ENCODE measurements around the gene TENM3.

Gene TENM3

DNA sequence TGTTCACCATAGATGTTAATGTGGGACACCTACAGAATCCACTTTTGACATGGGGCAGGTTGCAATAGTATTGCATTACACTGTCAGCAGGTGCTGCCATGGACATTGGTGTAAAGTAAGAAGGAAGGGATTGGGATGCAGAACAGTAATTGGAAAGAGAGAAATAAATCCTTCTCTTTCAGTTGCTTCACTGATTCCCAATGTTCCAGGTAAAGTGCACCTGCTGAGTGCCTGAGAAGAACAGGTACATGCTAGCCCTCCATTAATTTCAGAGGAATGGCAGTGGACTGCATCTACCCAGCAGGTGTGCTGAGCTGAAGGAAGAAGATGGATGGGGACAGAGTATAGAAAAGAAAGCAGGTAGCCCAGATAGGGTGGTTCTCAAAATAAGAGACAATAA is 248.5 kb downstream of the TENM3 start:
- H3K4me2 ChIP-seq (ENCODE audit: low read length), result no peak overlapping the region
- no peaks in the 10 kb centered on the region for H3K36me3 ChIP-seq (ENCODE audit: control insufficient read depth, low read length)
- no peaks in the 10 kb centered on the region for H3K9me3 ChIP-seq (ENCODE audit: control insufficient read depth, insufficient read depth, low read length)
- no peaks in the 10 kb centered on the region for H3F3A ChIP-seq (ENCODE audit: control insufficient read depth, insufficient read depth)
- H4K20me1 ChIP-seq (ENCODE audit: control insufficient read depth, insufficient read depth, low read depth, low read length), result no peaks in the 10 kb centered on the region
- TF ChIP-seq, protein P1, sequence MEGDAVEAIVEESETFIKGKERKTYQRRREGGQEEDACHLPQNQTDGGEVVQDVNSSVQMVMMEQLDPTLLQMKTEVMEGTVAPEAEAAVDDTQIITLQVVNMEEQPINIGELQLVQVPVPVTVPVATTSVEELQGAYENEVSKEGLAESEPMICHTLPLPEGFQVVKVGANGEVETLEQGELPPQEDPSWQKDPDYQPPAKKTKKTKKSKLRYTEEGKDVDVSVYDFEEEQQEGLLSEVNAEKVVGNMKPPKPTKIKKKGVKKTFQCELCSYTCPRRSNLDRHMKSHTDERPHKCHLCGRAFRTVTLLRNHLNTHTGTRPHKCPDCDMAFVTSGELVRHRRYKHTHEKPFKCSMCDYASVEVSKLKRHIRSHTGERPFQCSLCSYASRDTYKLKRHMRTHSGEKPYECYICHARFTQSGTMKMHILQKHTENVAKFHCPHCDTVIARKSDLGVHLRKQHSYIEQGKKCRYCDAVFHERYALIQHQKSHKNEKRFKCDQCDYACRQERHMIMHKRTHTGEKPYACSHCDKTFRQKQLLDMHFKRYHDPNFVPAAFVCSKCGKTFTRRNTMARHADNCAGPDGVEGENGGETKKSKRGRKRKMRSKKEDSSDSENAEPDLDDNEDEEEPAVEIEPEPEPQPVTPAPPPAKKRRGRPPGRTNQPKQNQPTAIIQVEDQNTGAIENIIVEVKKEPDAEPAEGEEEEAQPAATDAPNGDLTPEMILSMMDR (IDR thresholded peaks at IDR 0.05; ENCODE audit: low read depth, low read length, poor library complexity, severe bottlenecking), result no peak
- no peak for TF ChIP-seq EZH2phosphoT487 (IDR thresholded peaks at IDR 0.05; ENCODE audit: borderline replicate concordance, low read length)
- H3K4me1 ChIP-seq (ENCODE audit: control insufficient read depth, low read length), result no peaks in the 10 kb centered on the region
- no peaks in the 10 kb centered on the region for H3K9me2 ChIP-seq (replicated peaks; ENCODE audit: control insufficient read depth, low read length)
- H3K79me2 ChIP-seq (ENCODE audit: control insufficient read depth, low read length), result no peaks in the 10 kb centered on the region
- no peak overlapping the region for H3K27ac ChIP-seq (ENCODE audit: low read depth, low read length)
- H3K27me3 ChIP-seq (ENCODE audit: control insufficient read depth, low read length), result no peaks in the 10 kb centered on the region
- no peak overlapping the region for H3K4me3 ChIP-seq (ENCODE audit: low read length)

DNA sequence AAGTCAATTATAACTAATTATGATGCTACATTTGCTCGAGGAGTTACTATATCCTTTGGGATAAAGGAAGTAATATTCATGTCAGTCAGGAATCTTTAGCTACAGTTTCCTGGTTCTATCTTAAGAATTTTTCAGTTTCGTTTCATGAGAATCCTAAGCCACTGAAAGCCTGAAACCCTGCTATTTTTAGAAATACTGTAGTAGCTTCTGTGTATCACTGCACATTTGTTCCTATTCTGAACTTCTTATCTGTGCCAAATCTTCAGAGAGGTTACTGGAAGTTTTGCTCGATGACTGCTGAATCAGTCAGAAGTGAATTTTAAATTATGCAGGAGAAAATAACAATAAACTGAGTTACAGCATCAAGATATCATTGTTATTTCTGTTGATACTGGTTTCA is 249.2 kb downstream of the TENM3 start:
- Histone ChIP-seq H3K4me3 (ENCODE audit: low read length) (no peak overlapping the region), H3K27me3 (ENCODE audit: control insufficient read depth, low read length) (no peaks in the 10 kb centered on the region), H3K9me3 (ENCODE audit: control insufficient read depth, insufficient read depth, low read length) (no peaks in the 10 kb centered on the region), H3K4me2 (ENCODE audit: low read length) (no peak overlapping the region), H3K4me1 (ENCODE audit: control insufficient read depth, low read length) (no peaks in the 10 kb centered on the region), H3K9me2 (replicated peaks; ENCODE audit: control insufficient read depth, low read length) (no peaks in the 10 kb centered on the region), H3K27ac (ENCODE audit: low read depth, low read length) (no peak overlapping the region), H3F3A (ENCODE audit: control insufficient read depth, insufficient read depth) (no peaks in the 10 kb centered on the region), H3K36me3 (ENCODE audit: control insufficient read depth, low read length) (no peaks in the 10 kb centered on the region), H3K79me2 (ENCODE audit: control insufficient read depth, low read length) (no peaks in the 10 kb centered on the region), H4K20me1 (ENCODE audit: control insufficient read depth, insufficient read depth, low read depth, low read length) (no peaks in the 10 kb centered on the region)
- TF ChIP-seq, protein P1 (IDR thresholded peaks at IDR 0.05; ENCODE audit: low read depth, low read length, poor library complexity, severe bottlenecking), result no peak
- TF ChIP-seq EZH2phosphoT487 (IDR thresholded peaks at IDR 0.05; ENCODE audit: borderline replicate concordance, low read length), result no peak

DNA sequence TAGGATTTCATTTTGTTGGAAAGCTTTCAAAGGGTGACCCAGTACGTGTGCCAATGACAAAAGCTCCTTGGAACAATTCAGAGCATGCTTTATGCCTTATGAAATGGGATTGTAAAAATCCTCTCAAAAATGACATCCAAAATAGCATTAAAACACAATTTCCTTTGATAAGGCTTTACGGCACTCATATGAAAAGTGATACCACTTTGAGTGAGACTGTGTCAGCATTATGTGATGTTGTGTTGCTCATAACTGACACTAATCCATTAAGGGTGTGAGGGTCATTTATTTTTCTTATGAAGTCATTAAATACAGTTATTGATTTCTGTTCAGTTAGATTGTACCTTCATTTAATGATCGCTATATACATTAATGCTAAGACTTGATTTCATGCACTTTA is 250.2 kb downstream of the TENM3 start:
- no peaks in the 10 kb centered on the region for H3K9me3 ChIP-seq (ENCODE audit: control insufficient read depth, insufficient read depth, low read length)

More for the DNA sequence above, 250.2 kb downstream of the TENM3 start:
- no peak overlapping the region for H3K4me2 ChIP-seq (ENCODE audit: low read length)
- no peaks in the 10 kb centered on the region for H3F3A ChIP-seq (ENCODE audit: control insufficient read depth, insufficient read depth)
- no peaks in the 10 kb centered on the region for H3K9me2 ChIP-seq (replicated peaks; ENCODE audit: control insufficient read depth, low read length)
- H3K79me2 ChIP-seq (ENCODE audit: control insufficient read depth, low read length), result no peaks in the 10 kb centered on the region
- no peaks in the 10 kb centered on the region for H3K4me1 ChIP-seq (ENCODE audit: control insufficient read depth, low read length)
- no peak overlapping the region for H3K4me3 ChIP-seq (ENCODE audit: low read length)
- H3K27me3 ChIP-seq (ENCODE audit: control insufficient read depth, low read length), result no peaks in the 10 kb centered on the region
- H3K27ac ChIP-seq (ENCODE audit: low read depth, low read length), result no peak overlapping the region
- TF ChIP-seq, protein P1 (IDR thresholded peaks at IDR 0.05; ENCODE audit: low read depth, low read length, poor library complexity, severe bottlenecking), result no peak
- TF ChIP-seq EZH2phosphoT487 (IDR thresholded peaks at IDR 0.05; ENCODE audit: borderline replicate concordance, low read length), result no peak
- H3K36me3 ChIP-seq (ENCODE audit: control insufficient read depth, low read length), result no peaks in the 10 kb centered on the region
- no peaks in the 10 kb centered on the region for H4K20me1 ChIP-seq (ENCODE audit: control insufficient read depth, insufficient read depth, low read depth, low read length)
